Endothelial cell of umbilical vein (primary cell): ENCODE results near the gene CPSF7. TPM values are rescaled to one million over a fixed set of nuclear protein-coding genes. Genes with fewer than 3 reads are reported as not detected.

Source experiments
- BruUV-seq: library from RNA; stranded (reverse); fragments of 400-500 nt; replicated peaks from 2 replicates; lab custom pipeline; 2021; lab: Mats Ljungman, UMichigan
- CTCF ChIA-PET: fragments of 300-600, 350-600 bp; sonication (Branson Sonifier 250); formaldehyde crosslinking; loops from one replicate; lab custom pipeline; 2021; ENCODE audit warnings: antibody characterized with exemption, inconsistent platforms; lab: Charles Lee
- POLR2A ChIA-PET: fragments of 300-600, 350-600 bp; sonication (Branson Sonifier 250); formaldehyde crosslinking; loops from one replicate; lab custom pipeline; 2021; ENCODE audit warnings: antibody characterized with exemption, inconsistent platforms; lab: Charles Lee
- DNase-seq: peaks from one replicate; pipeline ENCODE4 v3.0.0-alpha.2; 2011; ENCODE audit warnings: low read depth, low spot score
- FAIRE-seq: peaks from 2 replicates; lab custom pipeline; 2011; peaks lifted over from hg19 to GRCh38; lab: Jason Lieb, UNC
- H2AFZ ChIP-seq: 2 replicates; pipeline ENCODE4 v1.6.0; 2012; ENCODE audit warnings: low read depth, low read length, control low read depth, inconsistent platforms
- H3K27ac ChIP-seq: 2 replicates; pipeline ENCODE4 v1.5.1; 2011; ENCODE audit warnings: low read depth, mild to moderate bottlenecking, control low read depth, low read length, moderate library complexity; ENCODE audit not compliant: insufficient read depth
- H3K27me3 ChIP-seq, 2 experiments: 2 replicates each; pipeline versions ENCODE4 v1.6.0 to v1.6.1; 2011; ENCODE audit warnings: low read length in 2 of 2, mixed read lengths in 1 of 2; ENCODE audit not compliant: control insufficient read depth in 2 of 2, insufficient read depth in 2 of 2
- H3K36me3 ChIP-seq, 2 experiments: 2 replicates in 1 of 2; 3 replicates in 1 of 2; pipeline ENCODE4 v1.5.1; 2011; ENCODE audit warnings: low read length in 2 of 2, mild to moderate bottlenecking in 1 of 2, moderate library complexity in 1 of 2; ENCODE audit not compliant: control insufficient read depth in 2 of 2, insufficient read depth in 2 of 2; ENCODE audit errors: extremely low read depth in 1 of 2
- H3K4me1 ChIP-seq: 3 replicates; pipeline ENCODE4 v1.5.1; 2011; ENCODE audit warnings: mild to moderate bottlenecking, low read length; ENCODE audit not compliant: control insufficient read depth, insufficient read depth; ENCODE audit errors: extremely low read depth
- H3K4me2 ChIP-seq: 2 replicates; pipeline ENCODE4 v1.6.1; 2011; ENCODE audit warnings: low read length, control low read depth, mixed read lengths; ENCODE audit not compliant: insufficient read depth
- H3K4me3 ChIP-seq, 3 experiments: fragments of 200-600 bp in 1 of 3; sonication (generic), shearing (Covaris generic) in 1 of 3; replicated peaks in 1 of 3; 2 replicates each; pipeline ENCODE4 v1.5.1; 2011 to 2016; ENCODE audit warnings: control low read depth in 3 of 3, low read length in 3 of 3, mild to moderate bottlenecking in 2 of 3, inconsistent platforms in 1 of 3, low read depth in 1 of 3, moderate library complexity in 1 of 3; ENCODE audit not compliant: insufficient read depth in 1 of 3
- H3K79me2 ChIP-seq: 2 replicates; pipeline ENCODE4 v1.6.0; 2012; ENCODE audit warnings: low read length, inconsistent platforms; ENCODE audit not compliant: control insufficient read depth, insufficient read depth
- H3K9ac ChIP-seq: replicated peaks from 2 replicates; pipeline ENCODE3; 2011; ENCODE audit warnings: low read length, control low read depth; ENCODE audit not compliant: insufficient read depth; ENCODE audit errors: extremely low read depth
- H3K9me1 ChIP-seq: replicated peaks from 3 replicates; pipeline ENCODE4 v1.6.0; 2011; ENCODE audit warnings: mild to moderate bottlenecking, low read length; ENCODE audit not compliant: control insufficient read depth, insufficient read depth; ENCODE audit errors: extremely low read depth
- H3K9me3 ChIP-seq: replicated peaks from 2 replicates; pipeline ENCODE4 v1.5.1; 2012; ENCODE audit warnings: low read length, inconsistent platforms; ENCODE audit not compliant: control insufficient read depth, insufficient read depth
- H4K20me1 ChIP-seq: replicated peaks from 2 replicates; pipeline ENCODE3; 2011; ENCODE audit warnings: mild to moderate bottlenecking, low read length; ENCODE audit not compliant: control insufficient read depth, insufficient read depth; ENCODE audit errors: extremely low read depth
- EZH2 ChIP-seq: IDR thresholded peaks from 2 replicates; pipeline ENCODE4 v1.6.1; 2012; ENCODE audit warnings: borderline replicate concordance, low read depth, mild to moderate bottlenecking, moderate library complexity, low read length, inconsistent platforms; ENCODE audit not compliant: severe bottlenecking
- FOS ChIP-seq: IDR thresholded peaks from 2 replicates; pipeline ENCODE4 v1.6.1; 2011; ENCODE audit warnings: mild to moderate bottlenecking, low read length, moderate library complexity, borderline replicate concordance; ENCODE audit not compliant: insufficient read depth
- GATA2 ChIP-seq: IDR thresholded peaks from 2 replicates; pipeline ENCODE4 v1.7.0; 2011; ENCODE audit warnings: low read depth, mild to moderate bottlenecking, moderate library complexity, mixed read lengths, low read length; ENCODE audit not compliant: insufficient read length, insufficient read depth
- JUN ChIP-seq: IDR thresholded peaks from 2 replicates; pipeline ENCODE4 v1.6.1; 2011; ENCODE audit warnings: borderline replicate concordance, low read depth; ENCODE audit not compliant: insufficient read length, insufficient read depth
- MAX ChIP-seq: IDR thresholded peaks from 2 replicates; pipeline ENCODE4 v1.6.1; 2011; ENCODE audit not compliant: insufficient read depth, insufficient read length
- MYC ChIP-seq: IDR thresholded peaks from one replicate; pipeline ENCODE4 v1.6.1; 2011; ENCODE audit warnings: mild to moderate bottlenecking, low read depth, low read length
- POLR2A ChIP-seq: IDR thresholded peaks from 2 replicates; pipeline ENCODE4 v1.6.1; 2012; ENCODE audit warnings: low read depth, mild to moderate bottlenecking, control low read depth, low read length
- POLR2AphosphoS5 ChIP-seq: IDR thresholded peaks from 2 replicates; pipeline ENCODE4 v1.6.1; 2012; ENCODE audit warnings: low read depth, mild to moderate bottlenecking, control low read depth, low read length, moderate library complexity; ENCODE audit not compliant: insufficient read depth
- dilution Hi-C: fragments of 300-500 bp; cut with MboI; formaldehyde crosslinking; loops from one replicate; pipeline ENCODE4 v1.15.0; 2019; ENCODE audit warnings: low sequenced_read_pairs; ENCODE audit not compliant: extremely low pct_ligation_motif_present
- intact Hi-C: fragments of 100-400 bp; cut with micrococcal nuclease; formaldehyde crosslinking; loops from one replicate; pipeline ENCODE4 v1.10.0; 2022
- polyA plus RNA-seq, 4 experiments: library from polyadenylated mRNA; depleted of rRNA in 3 of 4; stranded (reverse) in 3 of 4; unstranded in 1 of 4; fragments of >200 nt; gene quantifications; 2 replicates each; pipeline versions ENCODE4 v1.2.1 to v1.2.3, GENCODE V29; 2011 to 2012; ENCODE audit warnings: missing spikeins in 1 of 4
- total RNA-seq: library from RNA; stranded (reverse); gene quantifications from 2 replicates; pipeline ENCODE4 v1.2.3, GENCODE V29; 2021
- TF ChIP-seq, protein P1 (sequence below), 2 donors: IDR thresholded peaks; 1 replicate in 1 of 2; 2 replicates in 1 of 2; pipeline ENCODE4 v1.5.1; 2011; ENCODE audit warnings: low read length in 2 of 2, mild to moderate bottlenecking in 2 of 2, moderate library complexity in 2 of 2, control low read depth in 1 of 2, inconsistent platforms in 1 of 2, low read depth in 1 of 2; ENCODE audit not compliant: insufficient read depth in 1 of 2; ENCODE audit errors: extremely low read depth in 1 of 2

CPSF7 gene
- total and polyA plus RNA-seq, 2 donors (not counting 3 experiments of a cell fraction or from before 2014, with no cell fraction given), result 77.0 to 88.4 TPM

DNA sequence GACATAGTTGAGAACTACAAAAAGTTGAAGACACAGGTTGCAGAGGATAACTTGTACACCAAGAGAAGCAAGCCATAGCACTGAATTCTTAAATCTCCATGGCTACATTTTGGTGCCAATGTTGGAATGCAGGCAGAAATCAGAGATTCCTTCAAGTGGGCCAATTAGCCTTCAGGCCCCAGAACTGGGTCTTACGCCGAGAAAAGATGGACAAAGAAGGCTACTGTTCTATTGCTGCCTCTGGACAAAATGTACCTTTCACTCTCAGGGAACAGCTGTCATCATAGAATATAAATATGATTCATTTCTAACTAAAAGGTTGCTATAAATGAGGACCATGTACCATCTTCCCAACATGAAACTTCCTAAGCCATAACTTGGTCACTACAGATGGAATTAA is 23.7 kb downstream of the CPSF7 start:
- H3K9ac ChIP-seq, result no peak overlapping the region
- no peak for TF ChIP-seq MAX
- POLR2A ChIA-PET, result no interaction called here
- H4K20me1 ChIP-seq, result no peaks in the 10 kb centered on the region
- no peak overlapping the region for H3K4me3 ChIP-seq
- no peaks in the 10 kb centered on the region for H3K4me1 ChIP-seq
- no peaks in the 10 kb centered on the region for H3K9me1 ChIP-seq
- peaks cover 30 to 39% of the 10 kb centered on the region in 2 experiments for H3K36me3 ChIP-seq
- DNase-seq, result no peak
- no peaks in the 10 kb centered on the region for H3K27me3 ChIP-seq
- H3K27ac ChIP-seq, result no peak overlapping the region
- no peak for FAIRE-seq
- H3K9me3 ChIP-seq, result no peaks in the 10 kb centered on the region
- CTCF ChIA-PET, result no interaction called here
- intact Hi-C loops (no loop called here), dilution Hi-C loops (no loop called here)
- no peaks in the 10 kb centered on the region for H3K79me2 ChIP-seq
- H2AFZ ChIP-seq, result no peak overlapping the region
- no TSS peak for BruUV-seq
- H3K4me2 ChIP-seq, result no peak overlapping the region

GRCh38 chr11:61404641-61405040 is 25.1 kb downstream of the CPSF7 start:
- Histone ChIP-seq H3K4me2 (no peak overlapping the region), H3K9me1 (no peaks in the 10 kb centered on the region), H3K27me3 (no peaks in the 10 kb centered on the region), H3K36me3 (peaks cover 26 to 34% of the 10 kb centered on the region in 2 experiments), H3K9me3 (no peaks in the 10 kb centered on the region), H4K20me1 (no peaks in the 10 kb centered on the region), H2AFZ (no peak overlapping the region), H3K9ac (no peak overlapping the region), H3K79me2 (no peaks in the 10 kb centered on the region), H3K4me3 (no peak overlapping the region), H3K27ac (no peak overlapping the region), H3K4me1 (no peaks in the 10 kb centered on the region)
- DNase-seq (no peak), FAIRE-seq (no peak)
- ChIA-PET CTCF (no interaction called here), POLR2A (no interaction called here)
- intact Hi-C loops (no loop called here), dilution Hi-C loops (no loop called here)
- no TSS peak for BruUV-seq
- no peak for TF ChIP-seq POLR2AphosphoS5
- no peak for TF ChIP-seq POLR2A
- no peak for TF ChIP-seq JUN
- TF ChIP-seq MAX, result no peak
- TF ChIP-seq EZH2, result no peak
- no peak for TF ChIP-seq MYC
- TF ChIP-seq, protein P1, sequence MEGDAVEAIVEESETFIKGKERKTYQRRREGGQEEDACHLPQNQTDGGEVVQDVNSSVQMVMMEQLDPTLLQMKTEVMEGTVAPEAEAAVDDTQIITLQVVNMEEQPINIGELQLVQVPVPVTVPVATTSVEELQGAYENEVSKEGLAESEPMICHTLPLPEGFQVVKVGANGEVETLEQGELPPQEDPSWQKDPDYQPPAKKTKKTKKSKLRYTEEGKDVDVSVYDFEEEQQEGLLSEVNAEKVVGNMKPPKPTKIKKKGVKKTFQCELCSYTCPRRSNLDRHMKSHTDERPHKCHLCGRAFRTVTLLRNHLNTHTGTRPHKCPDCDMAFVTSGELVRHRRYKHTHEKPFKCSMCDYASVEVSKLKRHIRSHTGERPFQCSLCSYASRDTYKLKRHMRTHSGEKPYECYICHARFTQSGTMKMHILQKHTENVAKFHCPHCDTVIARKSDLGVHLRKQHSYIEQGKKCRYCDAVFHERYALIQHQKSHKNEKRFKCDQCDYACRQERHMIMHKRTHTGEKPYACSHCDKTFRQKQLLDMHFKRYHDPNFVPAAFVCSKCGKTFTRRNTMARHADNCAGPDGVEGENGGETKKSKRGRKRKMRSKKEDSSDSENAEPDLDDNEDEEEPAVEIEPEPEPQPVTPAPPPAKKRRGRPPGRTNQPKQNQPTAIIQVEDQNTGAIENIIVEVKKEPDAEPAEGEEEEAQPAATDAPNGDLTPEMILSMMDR (IDR thresholded peaks at IDR 0.05; ENCODE audit: extremely low read depth in 1 of 2, insufficient read depth in 1 of 2, low read depth in 1 of 2, low read length in 2 of 2), result no peak
- no peak for TF ChIP-seq FOS
- TF ChIP-seq GATA2, result no peak
